H1 (cell line): ENCODE measurements around the gene FAM236C. TPM values are rescaled to one million over a fixed set of nuclear protein-coding genes. Genes with fewer than 3 reads are reported as not detected.
A peak's percentile ranks its signal among the peaks of the same experiment; 100 is the strongest.
"Not testable (repeated sequence)": the region's sequence is repeated elsewhere in the genome, so short reads cannot be mapped to it uniquely, and the experiment has no call there.

Experiments
- CTCF ChIA-PET: fragments of 300-600 bp; sonication (Branson Sonifier 250); formaldehyde crosslinking; loops from one replicate; lab custom pipeline; 2021; ENCODE audit not compliant: partially characterized antibody; lab: Charles Lee
- POLR2A ChIA-PET: fragments of 300-600 bp; sonication (Branson Sonifier 250); formaldehyde crosslinking; loops from one replicate; lab custom pipeline; 2021; ENCODE audit warnings: inconsistent platforms; ENCODE audit not compliant: partially characterized antibody; lab: Charles Lee
- DNase-seq, 2 experiments: peaks; one replicate each; pipeline versions ENCODE4 v3.0.0 to v3.0.0-alpha.2; 2010 to 2022; ENCODE audit warnings: low spot score in 2 of 2, low read depth in 1 of 2, mixed read lengths in 1 of 2
- FAIRE-seq: peaks from 2 replicates; lab custom pipeline; 2011; peaks lifted over from hg19 to GRCh38; lab: Jason Lieb, UNC
- H2AFZ ChIP-seq: 2 replicates; pipeline ENCODE4 v1.8.1; 2012; ENCODE audit warnings: low read length, inconsistent platforms
- H2AK5ac ChIP-seq: 2 replicates; pipeline ENCODE4 v1.6.1; 2013; ENCODE audit warnings: low read depth, low read length
- H2BK120ac ChIP-seq: replicated peaks from 2 replicates; pipeline ENCODE3; 2013; ENCODE audit warnings: low read depth, low read length, inconsistent platforms
- H2BK12ac ChIP-seq: 2 replicates; pipeline ENCODE4 v1.6.1; 2013; ENCODE audit warnings: low read depth, low read length
- H2BK15ac ChIP-seq: 2 replicates; pipeline ENCODE4 v1.6.1; 2013; ENCODE audit warnings: low read length
- H2BK20ac ChIP-seq: 2 replicates; pipeline ENCODE4 v1.6.1; 2013; ENCODE audit warnings: low read length
- H2BK5ac ChIP-seq: 2 replicates; pipeline ENCODE4 v1.6.1; 2013; ENCODE audit warnings: low read depth, low read length
- H3K14ac ChIP-seq: 2 replicates; pipeline ENCODE4 v1.6.1; 2013; ENCODE audit warnings: inconsistent platforms; ENCODE audit not compliant: insufficient read length
- H3K18ac ChIP-seq: 2 replicates; pipeline ENCODE4 v1.6.1; 2013; ENCODE audit warnings: low read length; ENCODE audit errors: extremely low read depth
- H3K23ac ChIP-seq: 2 replicates; pipeline ENCODE4 v1.6.1; 2013; ENCODE audit warnings: inconsistent platforms; ENCODE audit not compliant: insufficient read length
- H3K23me2 ChIP-seq: 2 replicates; pipeline ENCODE4 v1.6.1; 2013; ENCODE audit warnings: low read depth, low read length
- H3K27ac ChIP-seq: 2 replicates; pipeline ENCODE4 v1.6.1; 2011; ENCODE audit warnings: low read depth, low read length, inconsistent platforms
- H3K27me3 ChIP-seq, 4 experiments: replicated peaks in 1 of 4; 1 replicate in 1 of 4; 2 replicates in 3 of 4; pipeline versions ENCODE4 v1.6.1 to v1.8.1; 2011 to 2013; ENCODE audit warnings: low read length in 3 of 4, mild to moderate bottlenecking in 3 of 4, inconsistent platforms in 2 of 4, mixed read lengths in 2 of 4, moderate library complexity in 1 of 4; ENCODE audit not compliant: control insufficient read depth in 3 of 4, insufficient read depth in 3 of 4; ENCODE audit errors: extremely low read depth in 1 of 4
- H3K36me3 ChIP-seq, 4 experiments: 2 replicates each; pipeline versions ENCODE4 v1.6.1 to v1.8.1; 2011 to 2013; ENCODE audit warnings: mild to moderate bottlenecking in 4 of 4, low read length in 3 of 4, moderate library complexity in 2 of 4, control low read depth in 1 of 4, inconsistent platforms in 1 of 4; ENCODE audit not compliant: insufficient read depth in 4 of 4, control insufficient read depth in 2 of 4
- H3K4ac ChIP-seq: replicated peaks from 2 replicates; pipeline ENCODE3; 2013; ENCODE audit warnings: low read length, low read depth, mixed read lengths, inconsistent platforms; ENCODE audit not compliant: insufficient read length
- H3K4me1 ChIP-seq, 4 experiments: replicated peaks in 1 of 4; 1 replicate in 1 of 4; 2 replicates in 3 of 4; pipeline versions ENCODE4 v1.6.1 to v1.8.1; 2011 to 2013; ENCODE audit warnings: low read length in 3 of 4, inconsistent platforms in 2 of 4, mixed read lengths in 1 of 4; ENCODE audit not compliant: insufficient read depth in 4 of 4, control insufficient read depth in 3 of 4
- H3K4me2 ChIP-seq, 2 experiments: 2 replicates each; pipeline versions ENCODE4 v1.6.1 to v1.8.1; 2011 to 2013; ENCODE audit warnings: low read depth in 2 of 2, low read length in 2 of 2, control low read depth in 1 of 2, inconsistent platforms in 1 of 2, mild to moderate bottlenecking in 1 of 2; ENCODE audit not compliant: insufficient read depth in 1 of 2
- H3K4me3 ChIP-seq, 4 experiments: fragments of 200-600, 300-600 bp in 1 of 4; sonication (generic), shearing (Covaris generic), sonication (Bioruptor Twin) in 1 of 4; 2 replicates each; pipeline versions ENCODE4 v1.5.1 to v1.8.1; 2011 to 2016; ENCODE audit warnings: low read length in 4 of 4, low read depth in 3 of 4, control low read depth in 2 of 4, inconsistent platforms in 2 of 4, mild to moderate bottlenecking in 2 of 4, mixed read lengths in 1 of 4, moderate library complexity in 1 of 4; ENCODE audit not compliant: insufficient read depth in 2 of 4; ENCODE audit errors: extremely low read depth in 1 of 4
- H3K56ac ChIP-seq: replicated peaks from 2 replicates; pipeline ENCODE3; 2013; ENCODE audit warnings: low read depth, mild to moderate bottlenecking, mixed read lengths, low read length, inconsistent platforms; ENCODE audit not compliant: insufficient read length
- H3K79me1 ChIP-seq: 2 replicates; pipeline ENCODE4 v1.6.1; 2013; ENCODE audit warnings: low read depth, low read length, control low read depth
- H3K79me2 ChIP-seq, 2 experiments: 2 replicates each; pipeline versions ENCODE4 v1.6.1 to v1.8.1; 2012 to 2013; ENCODE audit warnings: low read length in 2 of 2, mild to moderate bottlenecking in 2 of 2, inconsistent platforms in 1 of 2; ENCODE audit not compliant: insufficient read depth in 2 of 2, control insufficient read depth in 1 of 2
- H3K9ac ChIP-seq, 4 experiments: replicated peaks in 1 of 4; 1 replicate in 1 of 4; 2 replicates in 3 of 4; pipeline versions ENCODE4 v1.6.1 to v1.8.1; 2011 to 2013; ENCODE audit warnings: low read depth in 3 of 4, low read length in 3 of 4, control low read depth in 2 of 4, mild to moderate bottlenecking in 2 of 4, moderate library complexity in 2 of 4, inconsistent platforms in 1 of 4; ENCODE audit errors: extremely low read depth in 1 of 4
- H3K9me3 ChIP-seq, 2 experiments: 2 replicates each; pipeline versions ENCODE4 v1.6.1 to v1.8.1; 2012 to 2013; ENCODE audit warnings: mild to moderate bottlenecking in 2 of 2, moderate library complexity in 2 of 2, control low read depth in 1 of 2, inconsistent platforms in 1 of 2, low read depth in 1 of 2, low read length in 1 of 2, mixed read lengths in 1 of 2; ENCODE audit not compliant: insufficient read depth in 2 of 2
- H4K20me1 ChIP-seq, 2 experiments: replicated peaks in 1 of 2; 2 replicates each; pipeline versions ENCODE3 to v1.8.1; 2011 to 2013; ENCODE audit warnings: inconsistent platforms in 2 of 2, low read length in 2 of 2, mild to moderate bottlenecking in 1 of 2; ENCODE audit not compliant: insufficient read depth in 2 of 2, control insufficient read depth in 1 of 2
- H4K5ac ChIP-seq: 2 replicates; pipeline ENCODE4 v1.6.1; 2013; ENCODE audit warnings: low read length, low read depth, mixed read lengths, inconsistent platforms; ENCODE audit not compliant: insufficient read length
- H4K8ac ChIP-seq: 2 replicates; pipeline ENCODE4 v1.8.0; 2013; ENCODE audit warnings: mild to moderate bottlenecking, moderate library complexity, low read length, inconsistent platforms; ENCODE audit not compliant: insufficient read depth; ENCODE audit errors: extremely low read depth
- H4K91ac ChIP-seq: replicated peaks from 2 replicates; pipeline ENCODE3; 2013; ENCODE audit warnings: low read length, mixed read lengths, inconsistent platforms; ENCODE audit not compliant: insufficient read length
- WGBS, 2 experiments: shearing (Covaris generic) in 1 of 2; methylation state at CpG; one replicate each; pipeline versions ENCODE4 v1.1.6 to v1.1.7; 2013 to 2015; ENCODE audit warnings: low lambda C conversion rate in 2 of 2, mixed read lengths in 2 of 2, inconsistent platforms in 1 of 2, low coverage in 1 of 2, missing lambda C conversion rate in 1 of 2; ENCODE audit not compliant: insufficient replicate concordance in 2 of 2, insufficient coverage in 1 of 2, insufficient read length in 1 of 2; ENCODE audit errors: extremely low coverage in 1 of 2, missing lambda C conversion rate in 1 of 2; 5-methylcytosine and 5-hydroxymethylcytosine counted together
- polyA plus RNA-seq, 7 experiments: library from polyadenylated mRNA; depleted of rRNA in 3 of 7; stranded (reverse) in 5 of 7; unstranded in 2 of 7; fragments of >200 nt in 5 of 7; fragments of 200-250 nt in 2 of 7; gene quantifications; 1 replicate in 5 of 7; 2 replicates in 1 of 7; 4 replicates in 1 of 7; pipeline versions ENCODE4 v1.2.1 to v1.2.3, GENCODE V29; 2011 to 2013; ENCODE audit warnings: missing spikeins in 2 of 7, mixed read lengths in 2 of 7
- total RNA-seq: library from RNA; stranded (reverse); fragmentation: NEBNext Ultra II Directional; extraction: Animal tissue kit (Norgen Biotek cat#: 25700); gene quantifications from 2 replicates; pipeline ENCODE4 v1.2.1, GENCODE V29; 2021

Gene FAM236C
- total and polyA plus RNA-seq, 2 of the 8 experiments (the other 6 are each of a cell fraction or from before 2014, with no cell fraction given) = not detected

DNA sequence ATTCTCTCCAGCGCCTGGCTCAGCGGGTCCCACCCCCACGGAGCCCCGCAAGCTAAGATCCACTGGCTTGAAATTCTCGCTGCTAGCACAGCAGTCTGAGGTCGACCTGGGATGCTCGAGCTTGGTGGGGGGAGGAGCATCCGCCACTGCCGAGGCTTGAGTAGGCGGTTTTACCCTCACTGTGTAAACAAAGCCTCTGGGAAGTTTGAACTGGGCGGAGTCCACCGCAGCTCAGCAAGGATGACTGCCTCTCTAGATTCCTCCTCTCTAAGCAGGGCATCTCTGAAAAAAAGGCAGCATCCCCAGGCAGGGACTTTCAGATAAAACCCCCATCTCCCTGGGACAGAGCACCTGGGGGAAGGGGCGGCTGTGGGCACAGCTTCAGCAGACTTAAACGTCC lies 22.7 kb upstream of the FAM236C start:
- H3K79me2 ChIP-seq, H2BK20ac ChIP-seq, H4K5ac ChIP-seq, H2BK120ac ChIP-seq, POLR2A ChIA-PET, H3K27ac ChIP-seq, H2AFZ ChIP-seq, H3K14ac ChIP-seq, H3K9ac ChIP-seq, H3K4ac ChIP-seq, H3K4me1 ChIP-seq, H2BK15ac ChIP-seq, H3K23me2 ChIP-seq, H3K56ac ChIP-seq, H3K23ac ChIP-seq, H3K9me3 ChIP-seq, H3K4me3 ChIP-seq, H3K4me2 ChIP-seq, H4K8ac ChIP-seq, H4K20me1 ChIP-seq, H4K91ac ChIP-seq, DNase-seq, H2AK5ac ChIP-seq, H3K18ac ChIP-seq, H2BK12ac ChIP-seq, H2BK5ac ChIP-seq, FAIRE-seq, H3K27me3 ChIP-seq, H3K36me3 ChIP-seq, CTCF ChIA-PET, H3K79me1 ChIP-seq: not testable (repeated sequence)
- no CpG with 5 or more reads among the region's 14 CpGs for WGBS, 2 experiments

- H3K56ac ChIP-seq, H2BK5ac ChIP-seq, H3K4me1 ChIP-seq, H3K27me3 ChIP-seq, FAIRE-seq, H2AK5ac ChIP-seq, H4K20me1 ChIP-seq, H3K4ac ChIP-seq, H2AFZ ChIP-seq, H2BK20ac ChIP-seq, H3K14ac ChIP-seq, H4K91ac ChIP-seq, H4K8ac ChIP-seq, H3K27ac ChIP-seq, H3K9ac ChIP-seq, H3K4me3 ChIP-seq, H3K23me2 ChIP-seq, H4K5ac ChIP-seq, H3K36me3 ChIP-seq, H3K23ac ChIP-seq, H2BK15ac ChIP-seq, H2BK120ac ChIP-seq, CTCF ChIA-PET, H3K18ac ChIP-seq, H2BK12ac ChIP-seq, H3K79me2 ChIP-seq, POLR2A ChIA-PET, H3K4me2 ChIP-seq, H3K9me3 ChIP-seq, H3K79me1 ChIP-seq: not testable (repeated sequence)
- 96% methylated on average over 2 of the region's 5 CpGs; no CpG with 5 or more reads in 1 of the 2 experiments for WGBS, 2 experiments
- DNase-seq = peak in 1 of 2 experiments; percentile 16
Observed at GRCh38 chrX:72916096-72916495, 3.7 kb downstream of the FAM236C start.
